ENCODE measurements around the gene KCNQ5.

KCNQ5 gene

GRCh38 chr6:72930556-72931132, 308.8 kb downstream of the KCNQ5 start:
- no peak for DNase-seq

GRCh38 chr6:72931325-72931887, 309.5 kb downstream of the KCNQ5 start:
- no peak for DNase-seq

GRCh38 chr6:72933233-72933632, 311.4 kb downstream of the KCNQ5 start:
- DNase-seq: no peak

- DNase-seq: no peak
Measured at GRCh38 chr6:72936766-72937559, 315.1 kb downstream of the KCNQ5 start.

- DNase-seq: no peak
Measured at GRCh38 chr6:72938104-72938503, 316.2 kb downstream of the KCNQ5 start.

GRCh38 chr6:72939004-72939403, 317.1 kb downstream of the KCNQ5 start:
- no peak for DNase-seq

- no peak for DNase-seq
Measured at GRCh38 chr6:72940265-72940664, 318.4 kb downstream of the KCNQ5 start.

- DNase-seq: no peak
Measured at GRCh38 chr6:72941263-72941662, 319.4 kb downstream of the KCNQ5 start.

- no peak for DNase-seq
Measured at GRCh38 chr6:72941751-72942150, 319.9 kb downstream of the KCNQ5 start.

- DNase-seq: no peak
Measured at GRCh38 chr6:72943699-72944098, 321.8 kb downstream of the KCNQ5 start.

- no peak for DNase-seq
Measured at GRCh38 chr6:72944660-72945059, 322.8 kb downstream of the KCNQ5 start.

GRCh38 chr6:72946774-72947173, 324.9 kb downstream of the KCNQ5 start:
- DNase-seq: no peak

GRCh38 chr6:72947534-72947933, 325.7 kb downstream of the KCNQ5 start:
- DNase-seq: no peak

- DNase-seq: no peak
Measured at GRCh38 chr6:72948153-72948552, 326.3 kb downstream of the KCNQ5 start.

- DNase-seq: no peak
Measured at GRCh38 chr6:72950114-72950860, 328.4 kb downstream of the KCNQ5 start.

- DNase-seq: no peak
Measured at GRCh38 chr6:72952808-72953630, 331.2 kb downstream of the KCNQ5 start.

GRCh38 chr6:72953971-72954381, 332.1 kb downstream of the KCNQ5 start:
- DNase-seq: no peak

GRCh38 chr6:72954716-72955115, 332.9 kb downstream of the KCNQ5 start:
- DNase-seq: no peak

GRCh38 chr6:72955666-72956065, 333.8 kb downstream of the KCNQ5 start:
- DNase-seq: no peak

- DNase-seq: no peak
Measured at GRCh38 chr6:72956272-72956671, 334.4 kb downstream of the KCNQ5 start.

- DNase-seq: no peak
Measured at GRCh38 chr6:72959821-72960220, 338.0 kb downstream of the KCNQ5 start.

GRCh38 chr6:72963946-72964345, 342.1 kb downstream of the KCNQ5 start:
- no peak for DNase-seq

Data from NCI-H2081 treated with DMSO at 0.1 percent for 48 hours (cell line).